Hematopoietic multipotent progenitor cell (in vitro differentiated cells): ENCODE results near the gene EDC4. TPM values are rescaled to one million over a fixed set of nuclear protein-coding genes. Genes with fewer than 3 reads are reported as not detected.

Experiments used
- DNase-seq, 3 donors: peaks; one replicate each; pipeline ENCODE4 v3.0.0-alpha.2; 2011 to 2015; ENCODE audit warnings: low read depth in 2 of 3, low spot score in 2 of 3
- total RNA-seq: library from RNA; depleted of rRNA; stranded (reverse); fragments of >200 nt; gene quantifications from one replicate; pipeline ENCODE4 v1.2.3, GENCODE V29; 2012

The EDC4 gene
- total RNA-seq, 1 donor: 112 TPM

GRCh38 chr16:67877064-67877463, 4.2 kb downstream of the EDC4 start:
- DNase-seq: no peak

- DNase-seq: no peak
These were observed 5.4 kb downstream of the EDC4 start for GRCh38 chr16:67878232-67878631.

GRCh38 chr16:67878846-67879245, 6.0 kb downstream of the EDC4 start:
- no peak for DNase-seq

GRCh38 chr16:67879462-67879861, 6.6 kb downstream of the EDC4 start:
- no peak for DNase-seq

- no peak for DNase-seq
These were observed 7.1 kb downstream of the EDC4 start for GRCh38 chr16:67879936-67880335.

- DNase-seq: no peak
These were observed 7.7 kb downstream of the EDC4 start for GRCh38 chr16:67880584-67880983.

- no peak for DNase-seq
These were observed 8.8 kb downstream of the EDC4 start for GRCh38 chr16:67881621-67882161.

GRCh38 chr16:67882374-67883145, 9.7 kb downstream of the EDC4 start:
- DNase-seq: no peak

- DNase-seq: no peak
These were observed 10.5 kb downstream of the EDC4 start for GRCh38 chr16:67883146-67883871.

GRCh38 chr16:67883872-67884261, 11.0 kb downstream of the EDC4 start:
- DNase-seq: peak; percentile 59 to 69 (median 65)

GRCh38 chr16:67884684-67885083, 11.8 kb downstream of the EDC4 start, which contains the start of gene NRN1L:
NRN1L (plus strand) TSS chr16:67884885; CDS start chr16:67884904, 19 bp downstream.
- no peak for DNase-seq

GRCh38 chr16:67885545-67885944, 12.7 kb downstream of the EDC4 start:
- DNase-seq: no peak

GRCh38 chr16:67885976-67886375, 13.1 kb downstream of the EDC4 start:
- DNase-seq: no peak

- no peak for DNase-seq
These were observed 13.5 kb downstream of the EDC4 start for GRCh38 chr16:67886387-67886786.

- DNase-seq: no peak
These were observed 15.5 kb downstream of the EDC4 start for GRCh38 chr16:67888331-67888730.

GRCh38 chr16:67892375-67892774, 19.5 kb downstream of the EDC4 start:
- DNase-seq: no peak

- DNase-seq: peak; percentile 84 to 95 (median 95)
These were observed 20.3 kb downstream of the EDC4 start, which contains the start of gene PSKH1 for GRCh38 chr16:67892899-67893742. PSKH1 (plus strand) TSS chr16:67893254; CDS start chr16:67908750, 15,496 bp downstream.

- peak in 1 of 3 donors; percentile 17 for DNase-seq
These were observed 21.0 kb downstream of the EDC4 start for GRCh38 chr16:67893743-67894399.

- no peak for DNase-seq
These were observed 24.4 kb downstream of the EDC4 start for GRCh38 chr16:67897231-67897630.

- no peak for DNase-seq
These were observed 28.9 kb downstream of the EDC4 start for GRCh38 chr16:67901734-67902133.
